GM23248 (cell line): ENCODE data around the gene SERPINI2.

Experiments
- EZH2 ChIP-seq: fragments of 200-600 bp; sonication (generic); IDR thresholded peaks from 2 replicates; pipeline ENCODE4 v1.6.1; 2018; ENCODE audit warnings: antibody characterized with exemption, mild to moderate bottlenecking; ENCODE audit not compliant: insufficient read depth, poor library complexity, severe bottlenecking
- EZH2phosphoT487 ChIP-seq: fragments of 200-600 bp; sonication (generic); IDR thresholded peaks from 2 replicates; pipeline ENCODE4 v1.6.1; 2018; ENCODE audit warnings: antibody characterized with exemption, moderate library complexity, mild to moderate bottlenecking, low read depth; ENCODE audit not compliant: insufficient read depth

DNA sequence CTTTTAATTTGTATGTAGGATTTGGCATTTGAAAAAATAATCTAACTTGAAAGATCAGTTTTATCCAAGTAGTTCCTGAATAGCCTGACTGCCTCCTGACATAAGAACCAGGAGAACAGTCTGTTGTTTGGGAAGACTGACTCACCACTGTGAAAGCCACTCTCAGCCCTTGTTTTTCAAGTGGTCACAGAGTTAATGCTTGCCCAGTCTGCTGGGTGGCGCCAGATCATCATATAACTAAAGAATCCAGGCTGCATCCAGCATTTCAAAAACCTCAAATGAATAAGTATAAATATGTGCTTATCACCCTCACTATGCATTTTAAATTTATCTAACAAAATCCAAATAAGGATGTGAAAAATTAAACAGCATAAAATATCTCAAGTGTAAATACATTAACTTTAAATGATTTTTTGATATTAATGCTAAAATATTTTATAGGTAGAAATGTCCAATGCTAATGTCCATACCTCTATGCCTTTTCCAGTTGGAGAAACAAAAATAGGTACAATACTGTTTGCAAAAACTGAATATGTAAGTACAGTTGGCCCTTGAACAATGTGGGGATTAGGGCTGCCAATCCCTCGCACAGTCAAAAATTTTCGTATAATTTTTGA lies 66.9 kb downstream of the SERPINI2 start:
- no peak for TF ChIP-seq EZH2
- TF ChIP-seq EZH2phosphoT487, result no peak
